SK-N-SH (cell line): Measurements from ENCODE around the gene A1CF. TPM values are rescaled to one million over a fixed set of nuclear protein-coding genes. Genes with fewer than 3 reads are reported as not detected.
"Not testable (repeated sequence)": the region's sequence is repeated elsewhere in the genome, so short reads cannot be mapped to it uniquely, and the experiment has no call there.

Source experiments
- CTCF ChIA-PET: fragments of 300-600, 350-600 bp; formaldehyde crosslinking; extraction: SDS; loops from one replicate; lab custom pipeline; 2021; lab: Yijun Ruan, JAX
- POLR2A ChIA-PET: fragments of 350-600 bp; sonication (Branson Sonifier 250); formaldehyde crosslinking; extraction: SDS; loops from one replicate; lab custom pipeline; 2020; ENCODE audit warnings: antibody characterized with exemption, inconsistent platforms; lab: Yijun Ruan, JAX
- DNase-seq: peaks from one replicate; pipeline ENCODE4 v3.0.0; 2012
- H2AFZ ChIP-seq: fragments of 200-600 bp; sonication (generic); 2 replicates; pipeline ENCODE4 v1.8.1; 2016; ENCODE audit warnings: antibody characterized with exemption, mild to moderate bottlenecking, low read depth
- H3F3A ChIP-seq: fragments of 200-600 bp; sonication (generic); replicated peaks from 2 replicates; pipeline ENCODE3; 2016; ENCODE audit warnings: antibody characterized with exemption, mild to moderate bottlenecking; ENCODE audit not compliant: insufficient read depth
- H3K27ac ChIP-seq, 2 experiments: fragments of 200-500 bp in 1 of 2; fragments of 200-600 bp in 1 of 2; sonication (Bioruptor generic) in 1 of 2; sonication (generic), shearing (Covaris generic) in 1 of 2; 2 replicates each; pipeline versions ENCODE4 v1.5.1 to v1.6.1; 2014 to 2016; ENCODE audit warnings: low read depth in 2 of 2, inconsistent platforms in 1 of 2, low read length in 1 of 2, mild to moderate bottlenecking in 1 of 2, mixed read lengths in 1 of 2
- H3K27me3 ChIP-seq: fragments of 200-600 bp; sonication (generic), shearing (Covaris generic); 2 replicates; pipeline ENCODE4 v1.6.1; 2016; ENCODE audit warnings: mixed run types; ENCODE audit not compliant: insufficient read depth
- H3K36me3 ChIP-seq, 2 experiments: fragments of 200-500 bp in 1 of 2; fragments of 200-600 bp in 1 of 2; sonication (Bioruptor generic) in 1 of 2; sonication (generic) in 1 of 2; replicated peaks in 1 of 2; 2 replicates each; pipeline versions ENCODE3 to v1.5.1; 2014 to 2016; ENCODE audit warnings: low read length in 1 of 2, mild to moderate bottlenecking in 1 of 2; ENCODE audit not compliant: insufficient read depth in 2 of 2, control insufficient read depth in 1 of 2
- H3K4me1 ChIP-seq, 2 experiments: fragments of 200-500 bp in 1 of 2; fragments of 200-600 bp in 1 of 2; sonication (Bioruptor generic) in 1 of 2; sonication (generic), shearing (Covaris generic) in 1 of 2; 2 replicates each; pipeline versions ENCODE4 v1.5.1 to v1.6.1; 2014 to 2016; ENCODE audit warnings: low read depth in 1 of 2, low read length in 1 of 2, mixed run types in 1 of 2; ENCODE audit not compliant: insufficient read depth in 2 of 2, control insufficient read depth in 1 of 2
- H3K4me2 ChIP-seq: fragments of 200-600 bp; sonication (generic), shearing (Covaris generic); 2 replicates; pipeline ENCODE4 v1.6.1; 2017; ENCODE audit warnings: mixed run types
- H3K4me3 ChIP-seq, 2 experiments: fragments of 200-500 bp in 1 of 2; fragments of 200-600 bp in 1 of 2; sonication (Bioruptor generic) in 1 of 2; sonication (generic), shearing (Covaris generic) in 1 of 2; 2 replicates each; pipeline versions ENCODE4 v1.5.1 to v1.8.1; 2014 to 2016; ENCODE audit warnings: low read depth in 2 of 2, inconsistent platforms in 1 of 2, low read length in 1 of 2, mild to moderate bottlenecking in 1 of 2, mixed read lengths in 1 of 2, moderate library complexity in 1 of 2
- H3K79me2 ChIP-seq: fragments of 200-600 bp; sonication (generic); 2 replicates; pipeline ENCODE4 v1.8.1; 2017; ENCODE audit warnings: mild to moderate bottlenecking; ENCODE audit not compliant: insufficient read depth
- H3K9ac ChIP-seq: fragments of 200-600 bp; sonication (generic); 2 replicates; pipeline ENCODE4 v1.6.1; 2017; ENCODE audit warnings: mixed run types
- H3K9me2 ChIP-seq: fragments of 200-600 bp; sonication (generic); 2 replicates; pipeline ENCODE4 v1.6.1; 2017; ENCODE audit warnings: mixed run types
- H3K9me3 ChIP-seq: fragments of 200-600 bp; sonication (generic); 2 replicates; pipeline ENCODE4 v1.6.1; 2017; ENCODE audit warnings: mixed run types, mild to moderate bottlenecking, moderate library complexity
- H4K20me1 ChIP-seq: fragments of 200-600 bp; sonication (generic); 2 replicates; pipeline ENCODE4 v1.6.1; 2017; ENCODE audit warnings: mild to moderate bottlenecking, mixed run types; ENCODE audit not compliant: insufficient read depth
- ELF1 ChIP-seq: IDR thresholded peaks from 2 replicates; pipeline ENCODE4 v1.4.0; 2012
- EZH2phosphoT487 ChIP-seq: fragments of 200-600 bp; sonication (generic); IDR thresholded peaks from 2 replicates; pipeline ENCODE4 v1.6.1; 2017; ENCODE audit warnings: low read depth, mixed run types, mild to moderate bottlenecking, antibody characterized with exemption, moderate library complexity, borderline replicate concordance
- FOSL2 ChIP-seq: IDR thresholded peaks from 2 replicates; pipeline ENCODE4 v1.4.0; 2012; ENCODE audit warnings: low read depth, mild to moderate bottlenecking, moderate library complexity, borderline replicate concordance
- FOXM1 ChIP-seq: IDR thresholded peaks from 2 replicates; pipeline ENCODE4 v1.4.0; 2012; ENCODE audit warnings: low read depth, mild to moderate bottlenecking
- GATA2 ChIP-seq: sonication (generic); formaldehyde crosslinking; IDR thresholded peaks from 2 replicates; pipeline ENCODE4 v1.5.0; 2020; ENCODE audit warnings: mild to moderate bottlenecking, missing genetic modification reagents
- JUND ChIP-seq: IDR thresholded peaks from 2 replicates; pipeline ENCODE4 v1.4.0; 2012
- NFIC ChIP-seq: IDR thresholded peaks from 2 replicates; pipeline ENCODE4 v1.4.0; 2012; ENCODE audit warnings: borderline replicate concordance
- POLR2AphosphoS5 ChIP-seq: IDR thresholded peaks from 2 replicates; pipeline ENCODE4 v1.6.1; 2012; ENCODE audit warnings: low read depth, low read length
- RAD21 ChIP-seq: IDR thresholded peaks from 2 replicates; pipeline ENCODE4 v1.6.1; 2012; ENCODE audit warnings: mild to moderate bottlenecking, low read length
- RCOR1 ChIP-seq: fragments of 150-350 bp; IDR thresholded peaks from 2 replicates; pipeline ENCODE4 v1.6.1; 2017; ENCODE audit warnings: antibody characterized with exemption, low read length
- REST ChIP-seq: IDR thresholded peaks from 2 replicates; pipeline ENCODE4 v1.6.1; 2012; ENCODE audit warnings: mild to moderate bottlenecking, low read depth, low read length, moderate library complexity
- SMC3 ChIP-seq: IDR thresholded peaks from 2 replicates; pipeline ENCODE4 v1.6.1; 2012; ENCODE audit warnings: low read depth, low read length, improper control_type of control experiment
- TCF12 ChIP-seq: IDR thresholded peaks from 2 replicates; pipeline ENCODE4 v1.4.0; 2012
- WGBS: methylation state at CpG from one replicate; pipeline ENCODE4 v1.1.6; 2017; ENCODE audit warnings: low lambda C conversion rate; 5-methylcytosine and 5-hydroxymethylcytosine counted together
- polyA plus RNA-seq, 3 experiments: library from polyadenylated mRNA; depleted of rRNA; stranded (reverse); fragments of >200 nt; gene quantifications; 2 replicates each; pipeline ENCODE4 v1.2.3, GENCODE V29; 2012

Gene A1CF
- polyA plus RNA-seq, 1 of the 3 experiments (the other 2 are of a cell fraction), result not detected

GRCh38 chr10:50882540-50882983, 2.9 kb downstream of the A1CF start:
- Histone ChIP-seq H3K4me1 (peaks cover 0 to 2% of the 10 kb centered on the region in 2 experiments; a peak in 1 of 4 replicates), H3K9me2 (no peaks in the 10 kb centered on the region), H2AFZ (no peak overlapping the region), H3K79me2 (no peaks in the 10 kb centered on the region), H3K27ac (no peak overlapping the region), H3K9me3 (no peaks in the 10 kb centered on the region), H3K4me2 (no peak overlapping the region), H3K27me3 (no peaks in the 10 kb centered on the region), H3K36me3 (no peaks in the 10 kb centered on the region), H3F3A (no peaks in the 10 kb centered on the region), H4K20me1 (no peaks in the 10 kb centered on the region), H3K9ac (no peak overlapping the region), H3K4me3 (no peak overlapping the region)
- 23% methylated on average over 2 of the region's 2 CpGs for WGBS
- ChIA-PET CTCF (no interaction called here), POLR2A (no interaction called here)
- peak; percentile 10 for DNase-seq
- TF ChIP-seq RCOR1 (0 out of 2 replicates have a peak, but pooled peaks have one; percentile 32), GATA2 (CRISPR knock-in tag) (peak; percentile 33; the same call in 1 of the 2 replicates), JUND (no peak)

GRCh38 chr10:50881046-50881445, 4.4 kb downstream of the A1CF start:
- H3K9me2 ChIP-seq, H3K27ac ChIP-seq, H3K79me2 ChIP-seq, H3K36me3 ChIP-seq, H4K20me1 ChIP-seq, H3K27me3 ChIP-seq, H3F3A ChIP-seq, H3K9ac ChIP-seq, H3K4me2 ChIP-seq, H2AFZ ChIP-seq, H3K4me1 ChIP-seq, H3K4me3 ChIP-seq, H3K9me3 ChIP-seq, DNase-seq, CTCF ChIA-PET, POLR2A ChIA-PET: not testable (repeated sequence)
- 72% methylated on average over 10 of the region's 10 CpGs for WGBS

- Histone ChIP-seq H4K20me1 (no peaks in the 10 kb centered on the region), H3K9me2 (no peaks in the 10 kb centered on the region), H3K4me2 (no peak overlapping the region), H3F3A (no peaks in the 10 kb centered on the region), H2AFZ (no peak overlapping the region), H3K27me3 (no peaks in the 10 kb centered on the region)
- CTCF ChIA-PET, result no interaction called here
- TF ChIP-seq JUND (no peak), RAD21 (no peak), EZH2phosphoT487 (no peak), RCOR1 (no peak), POLR2AphosphoS5 (no peak), SMC3 (no peak), TCF12 (no peak), FOSL2 (no peak), FOXM1 (no peak), REST (no peak), ELF1 (no peak), GATA2 (CRISPR knock-in tag) (no peak), NFIC (no peak)
- TF ChIP-seq, all 33 proteins: peak for 0
- H3K36me3 ChIP-seq, result no peaks in the 10 kb centered on the region
- no peak overlapping the region for H3K9ac ChIP-seq
- 67% methylated on average over 2 of the region's 2 CpGs for WGBS
- no peak overlapping the region for H3K27ac ChIP-seq
- POLR2A ChIA-PET, result no interaction called here
- H3K9me3 ChIP-seq, result no peaks in the 10 kb centered on the region
- no peaks in the 10 kb centered on the region for H3K79me2 ChIP-seq
- peaks cover 0 to 3% of the 10 kb centered on the region in 2 experiments; a peak in 2 of 4 replicates for H3K4me1 ChIP-seq
- no peak for DNase-seq
- H3K4me3 ChIP-seq, result no peak overlapping the region
Measured at GRCh38 chr10:50876429-50876828, 9.0 kb downstream of the A1CF start.
